Measurements from ENCODE around the gene FILIP1L. TPM values are rescaled to one million over a fixed set of nuclear protein-coding genes. Genes with fewer than 3 reads are reported as not detected.

FILIP1L gene
- total RNA-seq, 1 experiment from 2014 or later = 0.17 TPM

DNA sequence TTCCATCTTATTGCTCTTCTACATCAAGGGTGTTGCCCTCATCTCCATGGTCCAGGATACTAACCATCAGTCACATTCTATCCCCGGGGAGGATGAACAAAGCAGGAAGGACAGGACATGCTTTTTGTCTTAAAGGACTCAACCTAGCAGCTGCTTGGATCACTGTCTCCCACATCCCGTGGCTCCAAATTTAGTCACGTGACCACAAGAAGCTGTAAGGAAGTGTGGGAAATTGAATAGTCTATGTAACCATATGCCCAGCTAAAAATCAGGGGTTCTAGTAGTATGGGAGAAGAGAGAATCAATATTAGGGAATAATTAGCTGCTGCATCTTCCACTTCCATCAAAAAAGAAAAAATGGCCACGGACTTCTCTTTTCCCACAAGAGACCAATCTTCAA lies 314.9 kb downstream of the FILIP1L start:
- H3K27ac ChIP-seq (ENCODE audit: low read depth, low read length) = no peak overlapping the region
- intact Hi-C loops (cut with micrococcal nuclease) = no loop called here
- no peak overlapping the region for H2AFZ ChIP-seq (ENCODE audit: low read depth, low read length, poor library complexity, severe bottlenecking)
- no peaks in the 10 kb centered on the region for H3K4me1 ChIP-seq (ENCODE audit: control insufficient read depth in 1 of 2, insufficient read depth in 2 of 2, low read length in 2 of 2)
- H3K9me2 ChIP-seq (ENCODE audit: insufficient read depth) = no peaks in the 10 kb centered on the region; the same call in 1 of the 2 replicates
- TF ChIP-seq ZNF274 (IDR thresholded peaks at IDR 0.05; ENCODE audit: low read depth, low read length) (no peak), SP1 (IDR thresholded peaks at IDR 0.05; ENCODE audit: low read depth) (no peak), ELF1 (IDR thresholded peaks at IDR 0.05; ENCODE audit: borderline replicate concordance, low read depth) (no peak), EGR1 (IDR thresholded peaks at IDR 0.05; ENCODE audit: low read depth) (no peak), POLR2A (IDR thresholded peaks at IDR 0.05; ENCODE audit: borderline replicate concordance, extremely low read depth, insufficient read depth, insufficient read length) (no peak), EZH2phosphoT487 (IDR thresholded peaks at IDR 0.05; ENCODE audit: borderline replicate concordance) (no peak), RAD21 (IDR thresholded peaks at IDR 0.05; ENCODE audit: low read depth) (no peak), SRF (IDR thresholded peaks at IDR 0.05; ENCODE audit: low read depth) (no peak)
- H3K4me2 ChIP-seq (ENCODE audit: low read length) = no peak overlapping the region
- no peaks in the 10 kb centered on the region for H4K20me1 ChIP-seq (ENCODE audit: insufficient read depth)
- DNase-seq (ENCODE audit: low read depth, low spot score) (no peak), ATAC-seq (no peak)
- CTCF ChIA-PET = no interaction called here
- POLR2A ChIA-PET = no interaction called here
- no peaks in the 10 kb centered on the region for H3K79me2 ChIP-seq (ENCODE audit: insufficient read depth, low read length)
- BruUV-seq (replicated peaks) = no TSS peak
- no peak overlapping the region for H3K9ac ChIP-seq (ENCODE audit: low read length)
- no peaks in the 10 kb centered on the region for H3K36me3 ChIP-seq (ENCODE audit: control insufficient read depth in 1 of 2, insufficient read depth in 2 of 2, low read length in 2 of 2)
- RAD21 ChIA-PET (ENCODE audit: low non-redundant PET in 1 of 2, low total read pairs in 2 of 2, uncharacterized antibody in 2 of 2, unreplicated experiment in 2 of 2) = no interaction called here
- H3K4me3 ChIP-seq (replicated peaks in 1 of 2; ENCODE audit: low read depth in 1 of 2, low read length in 2 of 2) = no peak overlapping the region
- peaks cover 0 to 3% of the 10 kb centered on the region in 2 experiments; a peak in 1 of 4 replicates for H3K9me3 ChIP-seq (ENCODE audit: control insufficient read depth in 1 of 2, insufficient read depth in 1 of 2, low read depth in 1 of 2, low read length in 2 of 2)
- H3K27me3 ChIP-seq (ENCODE audit: insufficient read depth, low read length) = no peaks in the 10 kb centered on the region

DNA sequence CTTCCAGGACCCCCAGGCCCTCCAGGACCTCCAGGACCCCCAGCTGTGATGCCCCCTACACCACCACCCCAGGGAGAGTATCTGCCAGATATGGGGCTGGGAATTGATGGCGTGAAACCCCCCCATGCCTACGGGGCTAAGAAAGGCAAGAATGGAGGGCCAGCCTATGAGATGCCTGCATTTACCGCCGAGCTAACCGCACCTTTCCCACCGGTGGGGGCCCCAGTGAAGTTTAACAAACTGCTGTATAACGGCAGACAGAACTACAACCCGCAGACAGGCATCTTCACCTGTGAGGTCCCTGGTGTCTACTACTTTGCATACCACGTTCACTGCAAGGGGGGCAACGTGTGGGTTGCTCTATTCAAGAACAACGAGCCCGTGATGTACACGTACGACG lies 318.7 kb downstream of the FILIP1L start:
- no peaks in the 10 kb centered on the region for H4K20me1 ChIP-seq (ENCODE audit: insufficient read depth)
- CTCF ChIA-PET = no interaction called here
- no peak overlapping the region for H3K27ac ChIP-seq (ENCODE audit: low read depth, low read length)
- no peak overlapping the region for H3K4me3 ChIP-seq (replicated peaks in 1 of 2; ENCODE audit: low read depth in 1 of 2, low read length in 2 of 2)
- no peaks in the 10 kb centered on the region for H3K9me3 ChIP-seq (ENCODE audit: control insufficient read depth in 1 of 2, insufficient read depth in 1 of 2, low read depth in 1 of 2, low read length in 2 of 2)
- TF ChIP-seq CBX3 (IDR thresholded peaks at IDR 0.05; ENCODE audit: low read depth) (no peak), ZNF274 (IDR thresholded peaks at IDR 0.05; ENCODE audit: low read depth, low read length) (no peak), CEBPB (IDR thresholded peaks at IDR 0.05; ENCODE audit: low read depth) (no peak), POLR2A (IDR thresholded peaks at IDR 0.05; ENCODE audit: borderline replicate concordance, extremely low read depth, insufficient read depth, insufficient read length) (no peak), JUND (IDR thresholded peaks at IDR 0.05) (no peak), EZH2 (IDR thresholded peaks at IDR 0.05) (no peak), ELF1 (IDR thresholded peaks at IDR 0.05; ENCODE audit: borderline replicate concordance, low read depth) (no peak), POLR2AphosphoS5 (IDR thresholded peaks at IDR 0.05; ENCODE audit: low read depth, low read length) (no peak)
- TF ChIP-seq, protein P1, sequence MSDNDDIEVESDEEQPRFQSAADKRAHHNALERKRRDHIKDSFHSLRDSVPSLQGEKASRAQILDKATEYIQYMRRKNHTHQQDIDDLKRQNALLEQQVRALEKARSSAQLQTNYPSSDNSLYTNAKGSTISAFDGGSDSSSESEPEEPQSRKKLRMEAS (IDR thresholded peaks at IDR 0.05) = no peak
- TF ChIP-seq, protein P2, sequence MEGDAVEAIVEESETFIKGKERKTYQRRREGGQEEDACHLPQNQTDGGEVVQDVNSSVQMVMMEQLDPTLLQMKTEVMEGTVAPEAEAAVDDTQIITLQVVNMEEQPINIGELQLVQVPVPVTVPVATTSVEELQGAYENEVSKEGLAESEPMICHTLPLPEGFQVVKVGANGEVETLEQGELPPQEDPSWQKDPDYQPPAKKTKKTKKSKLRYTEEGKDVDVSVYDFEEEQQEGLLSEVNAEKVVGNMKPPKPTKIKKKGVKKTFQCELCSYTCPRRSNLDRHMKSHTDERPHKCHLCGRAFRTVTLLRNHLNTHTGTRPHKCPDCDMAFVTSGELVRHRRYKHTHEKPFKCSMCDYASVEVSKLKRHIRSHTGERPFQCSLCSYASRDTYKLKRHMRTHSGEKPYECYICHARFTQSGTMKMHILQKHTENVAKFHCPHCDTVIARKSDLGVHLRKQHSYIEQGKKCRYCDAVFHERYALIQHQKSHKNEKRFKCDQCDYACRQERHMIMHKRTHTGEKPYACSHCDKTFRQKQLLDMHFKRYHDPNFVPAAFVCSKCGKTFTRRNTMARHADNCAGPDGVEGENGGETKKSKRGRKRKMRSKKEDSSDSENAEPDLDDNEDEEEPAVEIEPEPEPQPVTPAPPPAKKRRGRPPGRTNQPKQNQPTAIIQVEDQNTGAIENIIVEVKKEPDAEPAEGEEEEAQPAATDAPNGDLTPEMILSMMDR (IDR thresholded peaks at IDR 0.05 in 2 of 3, conservative IDR thresholded peaks at IDR 0.05 in 1 of 3; ENCODE audit: borderline replicate concordance in 1 of 3, insufficient read depth in 1 of 3, low read depth in 2 of 3, low read length in 2 of 3) = no peak
- TF ChIP-seq, protein P3, sequence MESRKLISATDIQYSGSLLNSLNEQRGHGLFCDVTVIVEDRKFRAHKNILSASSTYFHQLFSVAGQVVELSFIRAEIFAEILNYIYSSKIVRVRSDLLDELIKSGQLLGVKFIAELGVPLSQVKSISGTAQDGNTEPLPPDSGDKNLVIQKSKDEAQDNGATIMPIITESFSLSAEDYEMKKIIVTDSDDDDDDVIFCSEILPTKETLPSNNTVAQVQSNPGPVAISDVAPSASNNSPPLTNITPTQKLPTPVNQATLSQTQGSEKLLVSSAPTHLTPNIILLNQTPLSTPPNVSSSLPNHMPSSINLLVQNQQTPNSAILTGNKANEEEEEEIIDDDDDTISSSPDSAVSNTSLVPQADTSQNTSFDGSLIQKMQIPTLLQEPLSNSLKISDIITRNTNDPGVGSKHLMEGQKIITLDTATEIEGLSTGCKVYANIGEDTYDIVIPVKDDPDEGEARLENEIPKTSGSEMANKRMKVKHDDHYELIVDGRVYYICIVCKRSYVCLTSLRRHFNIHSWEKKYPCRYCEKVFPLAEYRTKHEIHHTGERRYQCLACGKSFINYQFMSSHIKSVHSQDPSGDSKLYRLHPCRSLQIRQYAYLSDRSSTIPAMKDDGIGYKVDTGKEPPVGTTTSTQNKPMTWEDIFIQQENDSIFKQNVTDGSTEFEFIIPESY (IDR thresholded peaks at IDR 0.05; ENCODE audit: extremely low read depth, insufficient replicate concordance, low read length) = no peak
- TF ChIP-seq, protein P4, sequence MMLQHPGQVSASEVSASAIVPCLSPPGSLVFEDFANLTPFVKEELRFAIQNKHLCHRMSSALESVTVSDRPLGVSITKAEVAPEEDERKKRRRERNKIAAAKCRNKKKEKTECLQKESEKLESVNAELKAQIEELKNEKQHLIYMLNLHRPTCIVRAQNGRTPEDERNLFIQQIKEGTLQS (IDR thresholded peaks at IDR 0.05) = no peak
- H3K27me3 ChIP-seq (ENCODE audit: insufficient read depth, low read length) = peaks cover 4% of the 10 kb centered on the region; the same call in 1 of the 2 replicates
- H3K9ac ChIP-seq (ENCODE audit: low read length) = no peak overlapping the region
- no peaks in the 10 kb centered on the region for H3K4me1 ChIP-seq (ENCODE audit: control insufficient read depth in 1 of 2, insufficient read depth in 2 of 2, low read length in 2 of 2)
- no peak overlapping the region for H2AFZ ChIP-seq (ENCODE audit: low read depth, low read length, poor library complexity, severe bottlenecking)
- H3K9me2 ChIP-seq (ENCODE audit: insufficient read depth) = no peaks in the 10 kb centered on the region
- no peak for DNase-seq (ENCODE audit: low read depth, low spot score)
- no peak for ATAC-seq
- no peaks in the 10 kb centered on the region for H3K36me3 ChIP-seq (ENCODE audit: control insufficient read depth in 1 of 2, insufficient read depth in 2 of 2, low read length in 2 of 2)
- intact Hi-C loops (cut with micrococcal nuclease) = no loop called here
- no peak overlapping the region for H3K4me2 ChIP-seq (ENCODE audit: low read length)
- RAD21 ChIA-PET (ENCODE audit: low non-redundant PET in 1 of 2, low total read pairs in 2 of 2, uncharacterized antibody in 2 of 2, unreplicated experiment in 2 of 2) = no interaction called here
- BruUV-seq (replicated peaks) = no TSS peak
- POLR2A ChIA-PET = no interaction called here
- H3K79me2 ChIP-seq (ENCODE audit: insufficient read depth, low read length) = no peaks in the 10 kb centered on the region

Data from HCT116 (cell line).